SHP77 (cell line): ENCODE results near the gene PCDHGB5.

Experiments used
- DNase-seq, 2 experiments: peaks; one replicate each; lab custom pipeline; 2025; lab: John Stamatoyannopoulos, UW

The PCDHGB5 gene

DNA sequence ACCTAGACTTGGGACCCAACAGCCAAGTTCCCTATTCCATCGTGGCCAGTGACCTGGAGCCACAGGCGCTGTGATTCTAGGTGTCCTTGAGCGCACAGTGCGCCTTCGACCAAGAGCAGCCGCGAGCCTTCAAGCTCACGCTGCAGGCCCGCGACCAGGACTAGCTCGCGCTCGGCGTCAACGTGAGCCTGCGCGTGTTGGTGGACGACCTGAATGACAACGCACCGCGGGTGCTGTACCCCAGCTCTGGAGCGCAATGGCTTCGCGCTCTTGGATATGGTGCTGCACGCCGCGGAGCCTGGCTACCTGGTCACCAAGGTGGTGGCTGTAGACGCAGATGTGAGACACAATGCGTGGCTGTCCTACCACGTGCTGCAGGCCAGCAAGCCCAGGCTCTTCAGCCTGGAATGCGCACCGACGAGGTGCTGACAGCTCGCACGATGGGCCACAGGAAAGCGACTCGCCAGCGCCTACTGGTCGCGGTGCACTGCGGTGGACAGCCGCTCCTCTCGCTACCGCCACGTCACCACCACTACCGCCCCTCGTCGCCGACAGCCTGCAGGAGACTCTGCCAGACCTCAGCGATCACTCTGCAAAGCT lies 43.9 kb downstream of the PCDHGB5 start:
- no peak for DNase-seq
